ENCODE data around the gene S100A9.
A peak's percentile ranks its signal among the peaks of the same experiment; 100 is the strongest.

Gene S100A9

DNA sequence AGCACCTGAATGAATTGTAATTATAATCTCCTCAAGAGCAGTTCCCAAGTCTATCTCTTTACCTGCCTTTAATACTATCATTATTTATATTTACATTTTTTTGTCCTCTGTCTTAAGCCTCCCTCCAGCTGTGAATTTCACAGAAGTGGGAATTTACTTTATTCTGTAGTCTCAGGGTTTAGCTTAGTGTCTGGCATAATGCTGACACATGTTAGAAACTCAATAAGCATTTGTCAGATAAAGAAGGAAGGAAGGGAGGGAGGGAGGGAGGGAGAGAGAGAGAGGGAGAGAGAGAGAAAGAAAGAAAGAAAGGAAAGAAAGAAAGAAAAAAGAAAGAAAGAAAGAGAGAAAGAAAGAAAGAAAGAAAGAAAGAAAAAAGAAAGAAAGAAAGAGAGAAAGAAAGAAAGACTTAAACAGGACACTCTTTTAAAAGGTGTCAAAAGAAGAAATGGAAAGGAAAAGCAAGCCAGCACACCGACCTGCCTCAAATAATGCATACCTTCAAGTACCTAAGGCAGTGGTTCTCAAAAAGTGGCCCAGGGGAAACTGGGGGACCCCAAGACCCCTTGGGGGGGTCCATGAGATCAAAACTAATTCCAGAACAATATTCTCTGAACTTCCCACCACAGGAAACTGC is 7.2 kb upstream of the S100A9 start:
- Histone ChIP-seq H3K4me1 (ENCODE audit: control insufficient read depth, insufficient read depth, low read length, poor library complexity, severe bottlenecking) (peaks cover 10% of the 10 kb centered on the region), H3K36me3 (ENCODE audit: control insufficient read depth, insufficient read depth, low read length) (no peaks in the 10 kb centered on the region), H3K27ac (ENCODE audit: insufficient read depth, low read length, poor library complexity, severe bottlenecking) (no peak overlapping the region), H3K4me3 (ENCODE audit: insufficient read depth, low read depth, low read length, poor library complexity, severe bottlenecking) (no peak overlapping the region), H3K27me3 (replicated peaks; ENCODE audit: control insufficient read depth, insufficient read depth, low read length, poor library complexity, severe bottlenecking) (no peaks in the 10 kb centered on the region), H3K9me3 (ENCODE audit: control insufficient read depth, low read length) (no peaks in the 10 kb centered on the region)
- DNase-seq = no peak

DNA sequence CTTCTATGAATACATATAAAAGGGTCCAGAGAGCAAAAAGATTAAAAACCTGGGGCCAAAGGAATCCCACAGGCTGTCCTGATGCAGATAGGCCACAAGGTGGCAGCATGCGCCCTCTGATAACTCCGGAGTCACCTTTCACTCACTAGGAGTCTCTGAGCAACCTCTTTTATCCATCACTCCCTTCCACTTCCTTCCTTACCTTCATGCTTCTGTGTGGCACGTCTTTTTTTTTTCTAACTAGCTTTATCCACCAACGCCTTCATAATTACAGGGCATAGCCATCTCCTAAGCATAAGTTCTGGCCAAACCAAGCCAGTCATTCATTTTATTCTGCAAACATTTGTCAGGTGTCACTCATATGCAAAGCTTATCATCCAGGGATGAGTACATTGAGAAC is 5.1 kb upstream of the S100A9 start:
- no peak overlapping the region for H3K27ac ChIP-seq (ENCODE audit: insufficient read depth, low read length, poor library complexity, severe bottlenecking)
- no peak overlapping the region for H3K4me3 ChIP-seq (ENCODE audit: insufficient read depth, low read depth, low read length, poor library complexity, severe bottlenecking)
- peak; percentile 13 to 50 (median 30) for DNase-seq

DNA sequence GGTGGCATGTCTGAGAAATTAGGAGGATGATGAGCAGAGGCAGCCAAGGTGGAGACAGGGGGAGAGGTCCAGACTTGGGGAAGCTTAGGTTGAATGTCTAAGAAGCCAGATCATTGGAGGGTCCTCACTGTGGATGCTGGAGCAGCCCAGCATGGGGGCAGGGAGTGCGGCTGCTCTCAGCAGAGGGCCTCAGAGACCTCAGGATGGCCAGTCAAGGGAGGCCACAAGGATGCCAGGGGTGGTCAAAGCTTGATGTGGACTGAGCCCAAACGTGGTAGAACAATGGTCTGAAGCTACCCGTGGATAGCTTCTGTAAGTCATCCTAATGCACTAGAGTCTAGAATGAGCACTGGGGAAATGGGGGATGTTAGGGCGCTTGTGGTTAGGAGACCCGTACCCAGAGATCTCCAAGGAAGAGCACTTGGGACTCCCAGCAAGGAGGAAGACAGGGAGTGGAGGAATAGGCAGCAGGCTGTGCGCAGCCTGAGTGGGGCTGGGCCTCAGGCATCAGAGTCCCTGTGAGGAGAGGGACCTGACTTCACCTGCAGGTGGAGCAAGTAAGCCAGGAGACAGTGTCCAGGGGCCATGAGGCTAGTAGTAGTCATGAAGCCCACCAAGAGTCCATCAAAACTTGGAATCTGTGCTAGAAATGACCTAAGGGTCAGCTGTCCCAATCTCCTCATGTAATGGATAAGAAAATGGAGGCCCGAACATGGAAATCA is 4.3 kb upstream of the S100A9 start:
- Histone ChIP-seq H3K36me3 (ENCODE audit: control insufficient read depth, insufficient read depth, low read length) (no peaks in the 10 kb centered on the region), H3K27me3 (replicated peaks; ENCODE audit: control insufficient read depth, insufficient read depth, low read length, poor library complexity, severe bottlenecking) (no peaks in the 10 kb centered on the region), H3K27ac (ENCODE audit: insufficient read depth, low read length, poor library complexity, severe bottlenecking) (no peak overlapping the region), H3K4me1 (ENCODE audit: control insufficient read depth, insufficient read depth, low read length, poor library complexity, severe bottlenecking) (peaks cover 10% of the 10 kb centered on the region), H3K9me3 (ENCODE audit: control insufficient read depth, low read length) (no peaks in the 10 kb centered on the region), H3K4me3 (ENCODE audit: insufficient read depth, low read depth, low read length, poor library complexity, severe bottlenecking) (no peak overlapping the region)
- no peak for DNase-seq

More for the DNA sequence above, 5.1 kb upstream of the S100A9 start:
- Histone ChIP-seq H3K4me1 (ENCODE audit: control insufficient read depth, insufficient read depth, low read length, poor library complexity, severe bottlenecking) (peaks cover 6% of the 10 kb centered on the region), H3K9me3 (ENCODE audit: control insufficient read depth, low read length) (no peaks in the 10 kb centered on the region), H3K36me3 (ENCODE audit: control insufficient read depth, insufficient read depth, low read length) (no peaks in the 10 kb centered on the region), H3K27me3 (replicated peaks; ENCODE audit: control insufficient read depth, insufficient read depth, low read length, poor library complexity, severe bottlenecking) (no peaks in the 10 kb centered on the region)

DNA sequence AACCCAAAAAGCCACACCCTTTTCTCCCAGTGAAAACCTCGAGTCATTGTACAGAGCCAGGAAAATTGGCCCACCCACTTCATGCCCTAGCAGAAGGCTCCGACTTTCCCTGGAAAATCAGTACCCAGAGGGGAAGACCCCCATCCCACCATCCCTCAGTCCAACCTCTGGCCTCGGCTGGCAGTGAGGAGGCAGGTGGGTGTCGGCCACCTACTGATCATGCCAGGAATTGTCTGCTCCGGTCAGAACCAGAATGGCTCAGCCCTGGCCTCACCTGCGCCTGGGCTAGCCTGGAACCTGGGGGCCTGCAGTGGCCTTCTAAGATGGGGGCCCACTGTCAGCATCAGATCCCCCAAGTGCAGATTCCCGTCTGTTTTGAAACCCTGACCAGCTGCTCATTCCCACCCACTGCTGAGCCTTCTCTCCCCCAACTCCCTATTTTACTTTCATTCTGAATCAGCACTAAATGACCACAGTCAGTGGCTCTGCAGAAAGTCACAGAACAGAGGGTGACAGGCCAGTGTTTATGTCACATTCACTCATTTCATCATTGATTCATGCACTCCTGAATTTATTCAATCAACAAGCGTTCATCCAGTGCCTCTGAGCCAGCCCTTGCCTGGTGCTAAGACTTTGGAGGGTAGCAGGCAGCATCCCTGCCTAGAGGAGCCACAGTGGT is 3.0 kb upstream of the S100A9 start:
- H3K36me3 ChIP-seq (ENCODE audit: control insufficient read depth, insufficient read depth, low read length) = no peaks in the 10 kb centered on the region
- H3K9me3 ChIP-seq (ENCODE audit: control insufficient read depth, low read length) = no peaks in the 10 kb centered on the region
- no peaks in the 10 kb centered on the region for H3K27me3 ChIP-seq (replicated peaks; ENCODE audit: control insufficient read depth, insufficient read depth, low read length, poor library complexity, severe bottlenecking)
- H3K4me3 ChIP-seq (ENCODE audit: insufficient read depth, low read depth, low read length, poor library complexity, severe bottlenecking) = no peak overlapping the region
- H3K4me1 ChIP-seq (ENCODE audit: control insufficient read depth, insufficient read depth, low read length, poor library complexity, severe bottlenecking) = peaks cover 10% of the 10 kb centered on the region
- no peak overlapping the region for H3K27ac ChIP-seq (ENCODE audit: insufficient read depth, low read length, poor library complexity, severe bottlenecking)
- no peak for DNase-seq

DNA sequence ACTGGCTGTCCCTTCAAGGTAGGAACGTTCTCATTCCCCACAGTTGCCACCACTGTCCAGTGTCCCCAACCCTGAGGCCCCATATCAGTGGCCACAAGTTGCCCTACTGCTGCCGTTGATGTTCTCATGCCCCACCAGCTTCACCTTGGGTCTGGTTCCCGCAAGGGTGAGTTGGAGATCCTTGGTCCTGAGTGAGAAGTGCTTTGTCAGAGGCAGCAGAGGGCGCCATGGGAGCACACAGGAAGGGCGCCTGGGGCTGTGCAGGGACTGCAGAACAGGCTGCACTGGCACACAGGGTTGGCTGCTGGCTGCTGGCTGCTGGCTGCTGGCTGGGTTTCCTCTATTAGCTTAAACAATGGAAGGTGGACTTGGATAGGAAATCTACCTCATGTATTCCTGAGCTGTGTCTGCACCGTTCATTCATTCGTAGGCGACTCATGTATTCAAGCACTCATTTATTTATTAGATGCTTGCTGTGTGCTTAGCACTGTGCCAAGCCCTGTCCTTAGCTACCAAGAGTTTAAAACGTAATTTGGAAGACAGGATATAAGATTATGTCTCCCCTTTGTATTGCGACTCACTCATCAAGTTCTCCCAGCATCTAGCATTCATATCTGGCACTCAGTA is 2.1 kb upstream of the S100A9 start:
- Histone ChIP-seq H3K36me3 (ENCODE audit: control insufficient read depth, insufficient read depth, low read length) (no peaks in the 10 kb centered on the region), H3K27me3 (replicated peaks; ENCODE audit: control insufficient read depth, insufficient read depth, low read length, poor library complexity, severe bottlenecking) (no peaks in the 10 kb centered on the region), H3K4me1 (ENCODE audit: control insufficient read depth, insufficient read depth, low read length, poor library complexity, severe bottlenecking) (peaks cover 10% of the 10 kb centered on the region), H3K4me3 (ENCODE audit: insufficient read depth, low read depth, low read length, poor library complexity, severe bottlenecking) (no peak overlapping the region), H3K9me3 (ENCODE audit: control insufficient read depth, low read length) (no peaks in the 10 kb centered on the region), H3K27ac (ENCODE audit: insufficient read depth, low read length, poor library complexity, severe bottlenecking) (no peak overlapping the region)
- no peak for DNase-seq

DNA sequence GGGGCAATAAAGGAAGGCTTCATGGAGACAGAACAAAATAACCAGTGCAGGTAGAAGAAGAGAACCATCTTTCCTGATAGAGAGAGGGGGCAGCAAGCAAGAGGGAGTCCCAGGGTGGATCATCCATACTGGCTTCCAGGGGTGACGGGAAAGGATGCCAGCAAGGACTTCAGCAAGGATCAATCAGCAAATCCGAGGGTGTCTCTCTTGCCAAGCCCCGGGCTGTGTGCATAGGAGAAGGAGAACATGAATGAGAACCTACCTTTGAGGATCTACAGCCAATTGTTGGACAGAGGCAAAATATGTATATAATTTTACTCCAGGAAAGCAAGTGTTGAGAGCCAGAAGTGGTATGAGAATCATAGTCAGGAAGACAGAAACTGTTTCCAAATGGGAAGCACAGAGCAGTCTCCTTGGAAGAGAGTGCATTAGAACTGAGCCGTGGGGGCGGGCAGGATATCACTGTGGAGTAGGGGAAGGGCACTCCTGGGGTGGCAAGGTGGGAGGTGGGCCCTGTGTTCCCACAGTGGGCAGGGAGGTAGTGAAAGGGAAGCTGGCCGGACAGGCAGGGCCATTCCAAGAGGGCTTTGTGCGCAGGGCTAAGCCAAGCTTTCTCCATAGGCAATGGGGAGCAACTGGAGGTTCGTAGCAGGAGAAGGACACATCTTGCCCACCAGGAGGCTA is 1.1 kb upstream of the S100A9 start:
- no peak for DNase-seq
- Histone ChIP-seq H3K4me3 (ENCODE audit: insufficient read depth, low read depth, low read length, poor library complexity, severe bottlenecking) (no peak overlapping the region), H3K36me3 (ENCODE audit: control insufficient read depth, insufficient read depth, low read length) (no peaks in the 10 kb centered on the region), H3K4me1 (ENCODE audit: control insufficient read depth, insufficient read depth, low read length, poor library complexity, severe bottlenecking) (peaks cover 10% of the 10 kb centered on the region), H3K27me3 (replicated peaks; ENCODE audit: control insufficient read depth, insufficient read depth, low read length, poor library complexity, severe bottlenecking) (no peaks in the 10 kb centered on the region), H3K27ac (ENCODE audit: insufficient read depth, low read length, poor library complexity, severe bottlenecking) (no peak overlapping the region), H3K9me3 (ENCODE audit: control insufficient read depth, low read length) (no peaks in the 10 kb centered on the region)

DNA sequence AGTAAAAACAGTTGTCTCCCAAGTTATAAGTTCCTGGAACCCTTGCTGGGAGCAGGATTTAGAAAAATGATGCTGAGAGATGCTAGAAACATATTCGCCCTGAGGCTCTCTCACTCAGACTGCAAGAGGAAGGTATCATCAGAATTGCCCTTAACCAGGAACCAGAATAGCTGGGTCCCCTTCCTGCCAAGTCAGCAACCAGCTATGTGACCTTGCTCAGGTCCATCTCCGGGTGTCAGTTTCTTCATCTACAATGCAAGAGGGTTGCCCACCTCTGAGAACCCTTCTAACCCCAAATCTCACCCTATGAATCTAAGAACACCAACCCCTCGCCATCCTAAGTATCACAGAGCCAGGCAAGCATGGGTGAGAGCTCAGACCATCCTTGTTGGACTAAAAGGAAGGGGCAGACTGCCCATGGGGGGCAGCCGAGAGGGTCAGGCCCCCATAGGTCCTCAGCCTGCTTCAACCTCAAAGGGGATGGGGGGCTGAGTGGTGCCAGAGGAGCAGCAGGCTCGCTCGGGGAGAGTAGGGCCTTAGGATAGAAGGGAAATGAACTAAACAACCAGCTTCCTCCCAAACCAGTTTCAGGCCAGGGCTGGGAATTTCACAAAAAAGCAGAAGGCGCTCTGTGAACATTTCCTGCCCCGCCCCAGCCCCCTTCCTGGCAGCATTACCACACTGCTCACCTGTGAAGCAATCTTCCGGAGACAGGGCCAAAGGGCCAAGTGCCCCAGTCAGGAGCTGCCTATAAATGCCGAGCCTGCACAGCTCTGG is 390 bp upstream of the S100A9 start:
- no peaks in the 10 kb centered on the region for H3K36me3 ChIP-seq (ENCODE audit: control insufficient read depth, insufficient read depth, low read length)
- DNase-seq = no peak
- H3K9me3 ChIP-seq (ENCODE audit: control insufficient read depth, low read length) = no peaks in the 10 kb centered on the region
- H3K27me3 ChIP-seq (replicated peaks; ENCODE audit: control insufficient read depth, insufficient read depth, low read length, poor library complexity, severe bottlenecking) = no peaks in the 10 kb centered on the region
- no peak overlapping the region for H3K27ac ChIP-seq (ENCODE audit: insufficient read depth, low read length, poor library complexity, severe bottlenecking)
- H3K4me1 ChIP-seq (ENCODE audit: control insufficient read depth, insufficient read depth, low read length, poor library complexity, severe bottlenecking) = peaks cover 10% of the 10 kb centered on the region
- H3K4me3 ChIP-seq (ENCODE audit: insufficient read depth, low read depth, low read length, poor library complexity, severe bottlenecking) = no peak overlapping the region

DNA sequence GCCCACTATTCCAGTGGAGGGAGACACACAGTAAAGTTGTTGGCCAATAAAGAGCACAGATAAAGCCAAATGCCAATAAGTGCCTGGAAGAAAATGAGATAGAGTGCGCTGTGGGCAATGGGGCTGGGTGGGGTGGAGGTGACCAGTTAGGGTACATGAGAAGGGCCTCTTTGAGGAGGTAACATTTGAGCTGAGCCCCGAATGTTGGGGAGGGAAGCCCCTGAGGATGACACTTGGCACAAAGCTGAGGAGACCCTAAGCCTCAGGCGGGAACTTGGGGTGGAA is 979 bp downstream of the S100A9 start:
- DNase-seq = no peak
- Histone ChIP-seq H3K4me1 (ENCODE audit: control insufficient read depth, insufficient read depth, low read length, poor library complexity, severe bottlenecking) (peaks cover 10% of the 10 kb centered on the region), H3K27me3 (replicated peaks; ENCODE audit: control insufficient read depth, insufficient read depth, low read length, poor library complexity, severe bottlenecking) (no peaks in the 10 kb centered on the region), H3K36me3 (ENCODE audit: control insufficient read depth, insufficient read depth, low read length) (no peaks in the 10 kb centered on the region), H3K9me3 (ENCODE audit: control insufficient read depth, low read length) (no peaks in the 10 kb centered on the region), H3K4me3 (ENCODE audit: insufficient read depth, low read depth, low read length, poor library complexity, severe bottlenecking) (no peak overlapping the region), H3K27ac (ENCODE audit: insufficient read depth, low read length, poor library complexity, severe bottlenecking) (no peak overlapping the region)

DNA sequence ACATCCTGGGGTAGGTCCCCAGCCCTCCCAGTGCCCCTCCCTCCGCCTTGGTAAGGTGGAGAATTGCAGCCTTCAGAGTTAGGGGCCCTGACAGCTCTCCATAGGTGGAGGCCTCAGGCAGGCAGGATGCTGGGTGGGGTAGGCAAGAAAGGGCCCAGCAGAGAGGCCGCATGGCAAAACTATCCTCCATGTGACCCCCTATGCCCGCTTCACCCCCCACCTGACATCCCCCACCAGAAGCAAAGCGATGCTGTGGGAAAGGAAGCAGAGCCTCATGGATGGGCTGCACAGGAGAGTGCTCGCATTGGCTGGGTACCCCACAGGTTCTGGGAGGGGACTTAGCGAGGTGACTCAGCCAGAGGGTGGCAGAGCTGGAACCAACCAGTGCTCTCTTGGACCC is 1.6 kb downstream of the S100A9 start:
- Histone ChIP-seq H3K27me3 (replicated peaks; ENCODE audit: control insufficient read depth, insufficient read depth, low read length, poor library complexity, severe bottlenecking) (no peaks in the 10 kb centered on the region), H3K27ac (ENCODE audit: insufficient read depth, low read length, poor library complexity, severe bottlenecking) (no peak overlapping the region), H3K4me1 (ENCODE audit: control insufficient read depth, insufficient read depth, low read length, poor library complexity, severe bottlenecking) (peaks cover 10% of the 10 kb centered on the region), H3K9me3 (ENCODE audit: control insufficient read depth, low read length) (no peaks in the 10 kb centered on the region), H3K36me3 (ENCODE audit: control insufficient read depth, insufficient read depth, low read length) (no peaks in the 10 kb centered on the region), H3K4me3 (ENCODE audit: insufficient read depth, low read depth, low read length, poor library complexity, severe bottlenecking) (no peak overlapping the region)
- no peak for DNase-seq

Measured in effector memory CD4-positive, alpha-beta T cell (primary cell).